Suppressor macrophage treated with lipopolysaccharide for 1 hour (primary cell): Measurements from ENCODE around the gene FKBP6.
A peak's percentile ranks its signal among the peaks of the same experiment; 100 is the strongest.
"Not testable (repeated sequence)": the region's sequence is repeated elsewhere in the genome, so short reads cannot be mapped to it uniquely, and the experiment has no call there.

Experiments used
- DNase-seq, 3 donors: peaks; one replicate each; pipeline ENCODE4 v3.0.0-alpha.2; 2020 to 2022

The FKBP6 gene

GRCh38 chr7:73327922-73328321 lies at the start of gene FKBP6, which contains the start of gene TRIM50:
Gene FKBP6, plus strand, starts transcription at chr7:73328161. Its CDS starts 268 bp downstream, at chr7:73328429.
Gene TRIM50, minus strand, starts transcription at chr7:73328082. Its CDS starts 3,295 bp downstream, at chr7:73324787.
- DNase-seq = not testable (repeated sequence)

GRCh38 chr7:73297235-73297634 lies 30.7 kb upstream of the FKBP6 start:
- not testable (repeated sequence) for DNase-seq

GRCh38 chr7:73297706-73298105 lies 30.3 kb upstream of the FKBP6 start:
- not testable (repeated sequence) for DNase-seq

GRCh38 chr7:73299812-73300211 lies 28.1 kb upstream of the FKBP6 start:
- not testable (repeated sequence) for DNase-seq

- not testable (repeated sequence) for DNase-seq
These were observed 26.9 kb upstream of the FKBP6 start for GRCh38 chr7:73301108-73301507.

GRCh38 chr7:73302846-73303245 lies 25.1 kb upstream of the FKBP6 start:
- DNase-seq = not testable (repeated sequence)

- DNase-seq = no peak
These were observed 24.4 kb upstream of the FKBP6 start for GRCh38 chr7:73303546-73303945.

GRCh38 chr7:73304071-73304470 lies 23.9 kb upstream of the FKBP6 start:
- no peak for DNase-seq

- DNase-seq = peak; percentile 19 to 25 (median 21)
These were observed 23.2 kb upstream of the FKBP6 start for GRCh38 chr7:73304612-73305387.

GRCh38 chr7:73307436-73307835 lies 20.5 kb upstream of the FKBP6 start:
- no peak for DNase-seq

- DNase-seq = peak in 1 of 3 donors; percentile 18
These were observed 19.8 kb upstream of the FKBP6 start for GRCh38 chr7:73308074-73308664.

GRCh38 chr7:73308665-73309214 lies 19.2 kb upstream of the FKBP6 start, which contains the start of gene NSUN5:
Gene NSUN5, minus strand, starts transcription at chr7:73308826. Its CDS starts 36 bp downstream, at chr7:73308790.
- DNase-seq = peak; percentile 86 to 92 (median 87)

- DNase-seq = not testable (repeated sequence)
These were observed 16.5 kb upstream of the FKBP6 start for GRCh38 chr7:73311421-73311820.

GRCh38 chr7:73312831-73313520 lies 15.0 kb upstream of the FKBP6 start:
- DNase-seq = no peak

- DNase-seq = no peak
These were observed 14.4 kb upstream of the FKBP6 start for GRCh38 chr7:73313521-73313906.

- DNase-seq = no peak
These were observed 13.7 kb upstream of the FKBP6 start for GRCh38 chr7:73314271-73314670.

- no peak for DNase-seq
These were observed 11.4 kb upstream of the FKBP6 start for GRCh38 chr7:73316521-73316920.

GRCh38 chr7:73318656-73319204 lies 9.2 kb upstream of the FKBP6 start:
- not testable (repeated sequence) for DNase-seq

- DNase-seq = not testable (repeated sequence)
These were observed 8.4 kb upstream of the FKBP6 start for GRCh38 chr7:73319541-73319940.

- DNase-seq = not testable (repeated sequence)
These were observed 8.0 kb upstream of the FKBP6 start for GRCh38 chr7:73320009-73320408.

- DNase-seq = not testable (repeated sequence)
These were observed 4.4 kb upstream of the FKBP6 start for GRCh38 chr7:73323434-73324080.
